ENCODE data around the gene HDAC2.
"Not testable (repeated sequence)": the region's sequence is repeated elsewhere in the genome, so short reads cannot be mapped to it uniquely, and the experiment has no call there.

DNA sequence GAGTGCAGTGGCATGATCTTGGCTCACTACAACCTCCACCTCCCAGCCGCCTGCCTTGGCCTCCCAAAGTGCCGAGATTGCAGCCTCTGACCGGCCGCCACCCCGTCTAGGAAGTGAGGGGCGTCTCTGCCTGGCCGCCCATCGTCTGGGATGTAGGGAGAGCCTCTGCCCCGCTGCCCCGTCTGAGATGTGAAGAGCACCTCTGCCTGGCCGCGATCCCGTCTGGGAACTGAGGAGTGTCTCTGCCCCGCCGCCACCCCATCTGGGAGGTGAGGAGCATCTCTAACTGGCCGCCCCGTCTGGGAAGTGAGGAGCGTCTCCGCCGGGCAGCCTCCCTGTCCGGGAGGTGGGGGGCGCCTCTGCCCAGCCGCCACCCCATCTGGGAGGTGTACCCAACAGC lies 39.0 kb downstream of the HDAC2 start:
- TF ChIP-seq, protein P1, sequence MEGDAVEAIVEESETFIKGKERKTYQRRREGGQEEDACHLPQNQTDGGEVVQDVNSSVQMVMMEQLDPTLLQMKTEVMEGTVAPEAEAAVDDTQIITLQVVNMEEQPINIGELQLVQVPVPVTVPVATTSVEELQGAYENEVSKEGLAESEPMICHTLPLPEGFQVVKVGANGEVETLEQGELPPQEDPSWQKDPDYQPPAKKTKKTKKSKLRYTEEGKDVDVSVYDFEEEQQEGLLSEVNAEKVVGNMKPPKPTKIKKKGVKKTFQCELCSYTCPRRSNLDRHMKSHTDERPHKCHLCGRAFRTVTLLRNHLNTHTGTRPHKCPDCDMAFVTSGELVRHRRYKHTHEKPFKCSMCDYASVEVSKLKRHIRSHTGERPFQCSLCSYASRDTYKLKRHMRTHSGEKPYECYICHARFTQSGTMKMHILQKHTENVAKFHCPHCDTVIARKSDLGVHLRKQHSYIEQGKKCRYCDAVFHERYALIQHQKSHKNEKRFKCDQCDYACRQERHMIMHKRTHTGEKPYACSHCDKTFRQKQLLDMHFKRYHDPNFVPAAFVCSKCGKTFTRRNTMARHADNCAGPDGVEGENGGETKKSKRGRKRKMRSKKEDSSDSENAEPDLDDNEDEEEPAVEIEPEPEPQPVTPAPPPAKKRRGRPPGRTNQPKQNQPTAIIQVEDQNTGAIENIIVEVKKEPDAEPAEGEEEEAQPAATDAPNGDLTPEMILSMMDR (conservative IDR thresholded peaks at IDR 0.05; ENCODE audit: low read length), result not testable (repeated sequence)
- TF ChIP-seq EZH2phosphoT487 (IDR thresholded peaks at IDR 0.05; ENCODE audit: borderline replicate concordance, low read depth, low read length), result not testable (repeated sequence)

Measured in OCI-LY7 (cell line).